HFFc6 (cell line): ENCODE measurements around the gene SLC38A10. TPM values are rescaled to one million over a fixed set of nuclear protein-coding genes. Genes with fewer than 3 reads are reported as not detected.
A peak's percentile ranks its signal among the peaks of the same experiment; 100 is the strongest.

Experiments
- DNase-seq: peaks from one replicate; pipeline ENCODE4 v3.0.0-alpha.2; 2018
- H3K27ac Mint-ChIP-seq: 2 replicates; pipeline ENCODE4 v1.8.0; 2020; ENCODE audit warnings: mild to moderate bottlenecking, mixed read lengths
- H3K27me3 Mint-ChIP-seq: 2 replicates; pipeline ENCODE4 v1.8.0; 2021; ENCODE audit warnings: mild to moderate bottlenecking, moderate library complexity, mixed read lengths; ENCODE audit not compliant: insufficient read depth
- H3K36me3 Mint-ChIP-seq: 2 replicates; pipeline ENCODE4 v1.8.0; 2021; ENCODE audit warnings: low read depth, mixed read lengths
- H3K4me1 Mint-ChIP-seq: 2 replicates; pipeline ENCODE4 v1.8.0; 2020; ENCODE audit warnings: low read depth, mixed read lengths
- H3K4me3 Mint-ChIP-seq: 2 replicates; pipeline ENCODE4 v1.8.0; 2020; ENCODE audit warnings: mild to moderate bottlenecking, moderate library complexity, mixed read lengths
- H3K9me3 Mint-ChIP-seq: 2 replicates; pipeline ENCODE4 v1.8.0; 2020; ENCODE audit warnings: mild to moderate bottlenecking, mixed read lengths
- long read RNA-seq: library from polyadenylated mRNA; unstranded; transcript quantifications from one replicate; pipeline ENCODE4 v2.0.0, GENCODE V29; 2019
- total RNA-seq, 6 experiments: library from RNA; stranded (reverse); fragmentation: NEBNext Ultra II Directional; extraction: Animal tissue kit (Norgen Biotek cat#: 25700); gene quantifications; 2 replicates in 1 of 6; 3 replicates in 5 of 6; pipeline ENCODE4 v1.2.3, GENCODE V29; 2021
- TF ChIP-seq, protein P1 (sequence below): fragments of 200-600 bp; sonication (generic); IDR thresholded peaks from 2 replicates; pipeline ENCODE4 v1.5.0; 2021; ENCODE audit warnings: antibody characterized with exemption, mild to moderate bottlenecking

SLC38A10 gene
- 10 to 100 TPM; 71.2 to 88.3 (median 72.2) TPM for total RNA-seq
- long read RNA-seq, full-length matches to known transcripts = 34 of 57 reads
- long read RNA-seq, partial matches to known transcripts = 16 of 57 reads
- long read RNA-seq, other reads (novel, unspliced or antisense) = 7 of 57 reads

DNA sequence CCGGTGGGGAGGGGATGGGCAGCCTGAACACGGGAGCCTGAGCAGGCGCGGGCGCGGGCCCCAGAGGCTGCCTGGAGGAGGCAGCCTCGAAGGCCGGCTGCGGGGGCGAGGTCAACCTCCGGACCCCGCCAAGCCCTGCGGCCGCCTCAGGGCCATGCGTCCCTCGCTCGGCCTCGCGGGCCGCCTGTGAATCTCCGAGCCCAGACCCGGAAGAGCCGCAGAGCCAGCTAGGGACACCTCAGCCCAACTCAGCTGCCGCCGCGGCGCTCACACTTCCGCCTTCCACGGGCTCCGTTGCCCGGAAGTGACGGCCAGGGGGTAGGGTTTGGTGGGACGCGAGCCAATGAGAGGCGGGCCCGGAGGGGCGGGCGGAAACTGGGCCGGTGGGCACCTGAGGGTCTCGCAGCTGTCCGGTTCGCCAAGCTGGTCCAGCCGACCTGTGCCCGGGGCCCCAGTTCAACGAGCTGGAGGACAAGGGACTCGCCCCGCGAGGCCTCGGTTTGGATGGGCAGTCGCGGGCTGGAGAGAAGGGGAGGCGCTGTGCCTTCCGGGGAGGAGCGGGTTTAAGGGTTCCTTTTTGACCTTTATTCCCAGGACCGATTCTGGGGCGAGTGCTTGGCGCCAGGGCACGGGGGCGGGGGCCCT is at the start of gene SLC38A10:
Gene SLC38A10 (minus strand): TSS at position 277 of the 645 bp plus-strand sequence. CDS start 386 bp downstream, outside the sequence.
- DNase-seq = peak; percentile 71
- Mint-ChIP-seq H3K36me3 (peaks cover under 1% of the 10 kb centered on the region; the same call in 1 of the 2 replicates), H3K4me3 (peak within 1 kb of the TSS; percentile 94), H3K4me1 (peaks cover 32% of the 10 kb centered on the region), H3K9me3 (no peaks in the 10 kb centered on the region), H3K27me3 (no peaks in the 10 kb centered on the region; the same call in 1 of the 2 replicates), H3K27ac (peak within 1 kb of the TSS; percentile 91)
- TF ChIP-seq, protein P1, sequence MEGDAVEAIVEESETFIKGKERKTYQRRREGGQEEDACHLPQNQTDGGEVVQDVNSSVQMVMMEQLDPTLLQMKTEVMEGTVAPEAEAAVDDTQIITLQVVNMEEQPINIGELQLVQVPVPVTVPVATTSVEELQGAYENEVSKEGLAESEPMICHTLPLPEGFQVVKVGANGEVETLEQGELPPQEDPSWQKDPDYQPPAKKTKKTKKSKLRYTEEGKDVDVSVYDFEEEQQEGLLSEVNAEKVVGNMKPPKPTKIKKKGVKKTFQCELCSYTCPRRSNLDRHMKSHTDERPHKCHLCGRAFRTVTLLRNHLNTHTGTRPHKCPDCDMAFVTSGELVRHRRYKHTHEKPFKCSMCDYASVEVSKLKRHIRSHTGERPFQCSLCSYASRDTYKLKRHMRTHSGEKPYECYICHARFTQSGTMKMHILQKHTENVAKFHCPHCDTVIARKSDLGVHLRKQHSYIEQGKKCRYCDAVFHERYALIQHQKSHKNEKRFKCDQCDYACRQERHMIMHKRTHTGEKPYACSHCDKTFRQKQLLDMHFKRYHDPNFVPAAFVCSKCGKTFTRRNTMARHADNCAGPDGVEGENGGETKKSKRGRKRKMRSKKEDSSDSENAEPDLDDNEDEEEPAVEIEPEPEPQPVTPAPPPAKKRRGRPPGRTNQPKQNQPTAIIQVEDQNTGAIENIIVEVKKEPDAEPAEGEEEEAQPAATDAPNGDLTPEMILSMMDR = peak; percentile 12; the same call in 1 of the 2 replicates

DNA sequence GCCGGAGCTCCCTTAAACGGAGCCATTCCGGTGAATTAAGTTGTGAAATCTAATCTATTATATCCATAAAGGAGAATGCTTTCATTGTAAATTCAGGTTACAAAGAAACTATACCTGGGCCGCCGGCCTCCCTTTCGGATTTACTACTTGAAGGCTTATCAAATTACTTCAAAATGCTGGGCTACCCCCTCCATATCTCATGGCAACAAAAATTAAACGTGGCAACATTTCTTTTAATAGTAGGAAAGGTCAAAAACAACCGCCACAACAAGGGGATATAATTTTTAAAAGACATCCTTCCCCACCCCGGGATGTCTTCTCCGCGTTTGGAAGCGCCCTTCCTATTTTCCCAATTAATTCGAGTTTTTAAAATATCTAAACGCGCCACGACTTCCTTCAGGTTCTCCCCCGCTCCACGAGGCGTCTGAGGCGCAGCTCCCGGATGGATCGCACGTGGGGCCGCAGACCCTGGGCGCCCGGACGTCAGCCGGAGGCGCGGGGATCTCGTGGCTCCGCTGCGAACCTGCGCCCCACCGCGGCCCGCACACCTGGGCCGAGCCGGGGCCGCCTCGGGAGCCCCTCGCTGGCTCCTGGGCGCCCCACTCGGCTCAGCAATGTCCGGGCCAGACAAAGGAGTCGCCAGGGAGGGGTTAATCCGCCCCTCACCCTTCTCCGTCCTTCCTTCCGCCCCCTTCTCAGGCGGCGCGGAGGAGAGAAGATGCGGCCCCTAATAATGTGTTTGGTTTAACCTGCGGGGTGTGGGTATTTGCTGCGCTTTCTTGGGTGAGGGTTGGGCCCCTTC is 47.4 kb upstream of the SLC38A10 start:
- Mint-ChIP-seq H3K27me3 (peaks cover 2% of the 10 kb centered on the region; the same call in 1 of the 2 replicates), H3K27ac (peak overlapping the region; percentile 94), H3K4me3 (peak overlapping the region; percentile 94), H3K4me1 (peaks cover 12% of the 10 kb centered on the region), H3K9me3 (no peaks in the 10 kb centered on the region), H3K36me3 (peaks cover 5% of the 10 kb centered on the region)
- no peak for DNase-seq
- TF ChIP-seq, protein P1 = no peak

DNA sequence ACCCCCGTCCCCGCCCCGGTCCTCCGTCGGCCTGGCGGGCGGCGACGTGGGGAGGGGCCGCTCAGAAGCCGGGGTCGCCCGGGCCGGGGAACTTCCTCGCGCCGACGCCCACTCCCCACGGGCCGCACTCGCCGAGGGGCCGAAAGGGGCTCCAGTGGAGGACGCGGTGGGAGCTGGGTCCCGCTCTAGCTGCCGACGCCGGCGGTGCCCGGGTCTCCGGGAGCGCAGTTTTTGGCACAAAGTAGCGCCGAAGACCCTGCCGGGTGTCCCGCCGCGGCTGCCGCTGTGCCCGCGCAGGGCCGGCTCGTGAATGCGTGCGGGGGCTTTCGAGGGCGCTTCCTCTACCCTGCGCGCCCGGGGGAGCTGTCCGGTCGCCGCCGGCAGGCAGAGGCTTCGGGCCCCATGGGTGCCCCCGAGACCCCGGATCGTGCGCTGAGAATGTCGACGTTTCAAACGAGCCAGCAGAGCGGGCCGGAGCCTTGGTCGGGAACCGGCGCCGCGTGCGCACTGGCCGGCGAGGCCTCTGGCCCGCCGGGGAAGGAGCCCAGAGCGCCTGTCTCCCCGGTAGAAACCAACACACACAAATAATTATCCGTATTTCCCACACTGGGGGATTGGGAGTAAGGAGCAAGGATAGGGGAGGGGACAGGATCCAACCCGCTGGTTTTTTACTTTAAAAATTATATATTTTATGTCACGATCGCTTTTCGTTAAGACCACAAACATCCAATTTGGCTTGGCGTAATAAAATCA is 46.6 kb upstream of the SLC38A10 start:
- no peak for DNase-seq
- no peaks in the 10 kb centered on the region for H3K9me3 Mint-ChIP-seq
- H3K4me1 Mint-ChIP-seq = peaks cover 12% of the 10 kb centered on the region
- peaks cover 2% of the 10 kb centered on the region; the same call in 1 of the 2 replicates for H3K27me3 Mint-ChIP-seq
- TF ChIP-seq, protein P1 = no peak
- H3K27ac Mint-ChIP-seq = no peak overlapping the region; the same call in 1 of the 2 replicates
- no peak overlapping the region for H3K4me3 Mint-ChIP-seq
- peaks cover 5% of the 10 kb centered on the region for H3K36me3 Mint-ChIP-seq

DNA sequence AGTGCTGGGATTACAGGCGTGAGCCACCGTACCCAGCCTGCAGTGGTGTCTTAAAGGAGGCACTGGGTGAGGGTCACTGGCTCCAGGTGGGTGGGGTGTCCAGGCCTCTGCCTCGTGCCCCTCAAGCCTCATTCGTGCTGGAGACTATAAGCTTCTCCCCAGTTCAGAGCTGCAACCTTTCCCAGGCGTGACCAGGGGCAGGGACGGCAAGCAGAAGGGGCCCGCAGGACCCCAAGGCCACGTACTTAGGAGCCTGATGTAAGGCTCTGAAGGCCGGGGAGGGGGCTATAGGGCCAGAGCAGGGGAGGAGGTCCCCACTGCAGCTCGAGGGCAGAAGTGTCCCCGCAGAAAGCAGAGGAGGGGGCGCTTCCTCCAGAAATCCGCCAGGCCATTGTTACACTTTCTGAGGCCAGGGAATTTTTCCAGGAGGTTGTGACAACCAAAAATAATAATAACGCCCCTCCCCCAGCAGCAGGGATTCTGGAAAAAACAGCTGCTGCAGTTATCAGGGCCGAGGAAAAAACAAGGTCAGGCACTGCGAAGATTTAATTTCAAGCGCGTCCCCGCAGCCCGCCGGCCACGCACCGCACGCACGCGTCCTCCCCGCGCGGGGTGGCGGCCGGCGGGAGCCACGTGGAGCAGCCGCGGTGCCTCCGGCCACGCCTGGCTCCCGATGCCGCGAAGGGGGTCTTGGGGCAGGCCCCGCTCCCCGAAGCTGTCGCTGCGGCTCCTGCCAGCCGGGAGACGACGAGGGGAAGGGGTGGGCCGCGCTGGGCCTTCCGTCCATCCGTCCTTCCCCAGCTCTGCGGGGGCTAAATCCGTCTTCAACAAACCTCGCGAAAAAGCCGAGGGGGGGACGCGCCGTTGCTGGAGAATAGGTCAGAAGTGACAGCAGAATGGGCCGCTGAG is 45.8 kb upstream of the SLC38A10 start:
- Mint-ChIP-seq H3K27me3 (peaks cover 2% of the 10 kb centered on the region; the same call in 1 of the 2 replicates), H3K4me3 (no peak overlapping the region), H3K9me3 (no peaks in the 10 kb centered on the region), H3K4me1 (peaks cover 12% of the 10 kb centered on the region), H3K36me3 (peaks cover 5% of the 10 kb centered on the region), H3K27ac (no peak overlapping the region)
- TF ChIP-seq, protein P1 = no peak
- no peak for DNase-seq
